NB4 (cell line): ENCODE results near the gene CMYA5.

ENCODE experiments used
- DNase-seq: peaks from one replicate; pipeline ENCODE4 v3.0.0; 2010; ENCODE audit warnings: low read depth
- H3K4me3 ChIP-seq: one replicate; pipeline ENCODE4 v1.5.1; 2011; ENCODE audit warnings: mild to moderate bottlenecking, low read depth, low read length, moderate library complexity
- CTCF ChIP-seq: IDR thresholded peaks from one replicate; pipeline ENCODE4 v1.5.1; 2012; ENCODE audit warnings: low read depth, low read length
- MAX ChIP-seq: IDR thresholded peaks from 2 replicates; pipeline ENCODE4 v1.6.1; 2011; ENCODE audit warnings: low read depth, low read length
- MYC ChIP-seq: IDR thresholded peaks from 2 replicates; pipeline ENCODE4 v1.6.1; 2011; ENCODE audit warnings: low read depth, low read length
- POLR2A ChIP-seq: IDR thresholded peaks from 2 replicates; pipeline ENCODE4 v1.6.1; 2011; ENCODE audit warnings: mild to moderate bottlenecking; ENCODE audit not compliant: insufficient read length; ENCODE audit errors: extremely low read depth

The CMYA5 gene

GRCh38 chr5:79831381-79832309, 142.0 kb downstream of the CMYA5 start:
- no peak overlapping the region for H3K4me3 ChIP-seq
- no peak for TF ChIP-seq POLR2A
- TF ChIP-seq MYC = no peak
- no peak for DNase-seq

GRCh38 chr5:79832911-79833310, 143.3 kb downstream of the CMYA5 start:
- H3K4me3 ChIP-seq = no peak overlapping the region
- no peak for DNase-seq
- no peak for TF ChIP-seq POLR2A
- TF ChIP-seq CTCF = no peak
- no peak for TF ChIP-seq MAX
- no peak for TF ChIP-seq MYC

- H3K4me3 ChIP-seq = no peak overlapping the region
- TF ChIP-seq MYC = no peak
- no peak for TF ChIP-seq CTCF
- no peak for TF ChIP-seq POLR2A
- no peak for TF ChIP-seq MAX
- DNase-seq = no peak
Observed at GRCh38 chr5:79834098-79834753, 144.6 kb downstream of the CMYA5 start.

- TF ChIP-seq MAX (no peak), MYC (no peak), POLR2A (no peak), CTCF (no peak)
- no peak for DNase-seq
- no peak overlapping the region for H3K4me3 ChIP-seq
Observed at GRCh38 chr5:79834754-79835714, 145.4 kb downstream of the CMYA5 start.

GRCh38 chr5:79837761-79838551, 148.3 kb downstream of the CMYA5 start:
- H3K4me3 ChIP-seq = no peak overlapping the region
- no peak for TF ChIP-seq MAX
- no peak for TF ChIP-seq CTCF
- TF ChIP-seq POLR2A = no peak
- TF ChIP-seq MYC = no peak
- no peak for DNase-seq
